ENCODE data around the gene PPARG.

- TF ChIP-seq CTCF (IDR thresholded peaks at IDR 0.05; ENCODE audit: poor library complexity) (no peak), EZH2 (IDR thresholded peaks at IDR 0.05; ENCODE audit: borderline replicate concordance) (no peak)
These were observed 124.9 kb downstream of the PPARG start for GRCh38 chr3:12413721-12414255.

Data from hepatocyte (in vitro differentiated cells).